IMR-90 (cell line): ENCODE results near the gene KRTAP10-9. TPM values are rescaled to one million over a fixed set of nuclear protein-coding genes. Genes with fewer than 3 reads are reported as not detected.

Experiments used
- ATAC-seq: fragments of 200-7000 bp; cut with Tn5 transposase; 2 replicates; pipeline ENCODE4 v1.9.1; 2020; ENCODE audit warnings: low read depth, mild to moderate bottlenecking, moderate library complexity
- BruUV-seq: library from RNA; stranded (reverse); fragments of 400-500 nt; replicated peaks from 2 replicates; lab custom pipeline; 2021; lab: Mats Ljungman, UMichigan
- CTCF ChIA-PET: fragments of 300-600 bp; formaldehyde crosslinking; extraction: SDS; loops from one replicate; lab custom pipeline; 2021; ENCODE audit warnings: antibody characterized with exemption; lab: Yijun Ruan, JAX
- POLR2A ChIA-PET: fragments of 300-600 bp; sonication (Branson Sonifier 250); formaldehyde crosslinking; loops from one replicate; lab custom pipeline; 2022; ENCODE audit warnings: antibody characterized with exemption; ENCODE audit not compliant: unreplicated experiment; lab: Charles Lee
- DNase-seq: peaks from one replicate; pipeline ENCODE4 v3.0.0; 2013
- H2AFZ ChIP-seq: replicated peaks from 2 replicates; pipeline ENCODE3; 2013; ENCODE audit warnings: low read length, mild to moderate bottlenecking; ENCODE audit not compliant: poor library complexity
- H2AK5ac ChIP-seq: 2 replicates; pipeline ENCODE4 v1.6.1; 2013; ENCODE audit warnings: low read depth, low read length, inconsistent platforms
- H2AK9ac ChIP-seq: replicated peaks from 2 replicates; pipeline ENCODE3; 2013; ENCODE audit warnings: mild to moderate bottlenecking, low read depth, low read length, moderate library complexity; ENCODE audit not compliant: poor library complexity
- H2BK120ac ChIP-seq: 2 replicates; pipeline ENCODE4 v1.6.1; 2013; ENCODE audit warnings: low read depth, low read length, inconsistent platforms
- H2BK15ac ChIP-seq: 3 replicates; pipeline ENCODE4 v1.6.1; 2013; ENCODE audit warnings: low read depth, low read length, inconsistent platforms
- H2BK20ac ChIP-seq: 2 replicates; pipeline ENCODE4 v1.6.1; 2013; ENCODE audit warnings: low read depth, mild to moderate bottlenecking, inconsistent platforms, low read length, moderate library complexity
- H2BK5ac ChIP-seq: 2 replicates; pipeline ENCODE4 v1.6.1; 2013; ENCODE audit warnings: mild to moderate bottlenecking, low read depth, low read length, inconsistent platforms; ENCODE audit not compliant: poor library complexity, severe bottlenecking
- H3K14ac ChIP-seq: replicated peaks from 2 replicates; pipeline ENCODE4 v1.6.1; 2013; ENCODE audit warnings: low read depth, low read length, inconsistent platforms
- H3K18ac ChIP-seq: 2 replicates; pipeline ENCODE4 v1.6.1; 2013; ENCODE audit warnings: low read depth, low read length, control low read depth
- H3K23ac ChIP-seq: 2 replicates; pipeline ENCODE4 v1.6.1; 2013; ENCODE audit warnings: low read depth, low read length, inconsistent platforms
- H3K27ac ChIP-seq: 2 replicates; pipeline ENCODE4 v1.5.1; 2013; ENCODE audit warnings: mild to moderate bottlenecking, control low read depth, low read length; ENCODE audit not compliant: insufficient read depth
- H3K27me3 ChIP-seq: 2 replicates; pipeline ENCODE4 v1.6.1; 2013; ENCODE audit warnings: low read length; ENCODE audit not compliant: control insufficient read depth, insufficient read depth
- H3K36me3 ChIP-seq: 2 replicates; pipeline ENCODE4 v1.6.1; 2013; ENCODE audit warnings: low read length, mixed read lengths; ENCODE audit not compliant: control insufficient read depth, insufficient read depth
- H3K4ac ChIP-seq: 2 replicates; pipeline ENCODE4 v1.6.1; 2013; ENCODE audit warnings: low read depth, low read length, inconsistent platforms
- H3K4me1 ChIP-seq: 2 replicates; pipeline ENCODE4 v1.6.1; 2013; ENCODE audit warnings: low read length, mixed read lengths; ENCODE audit not compliant: control insufficient read depth, insufficient read depth
- H3K4me2 ChIP-seq: 2 replicates; pipeline ENCODE4 v1.6.1; 2013; ENCODE audit warnings: low read depth, mild to moderate bottlenecking, control low read depth, low read length, moderate library complexity
- H3K4me3 ChIP-seq: 2 replicates; pipeline ENCODE4 v1.5.1; 2013; ENCODE audit warnings: low read depth, mild to moderate bottlenecking, control low read depth, low read length, moderate library complexity; ENCODE audit not compliant: insufficient read depth
- H3K56ac ChIP-seq: 2 replicates; pipeline ENCODE4 v1.6.1; 2013; ENCODE audit warnings: low read length, inconsistent platforms; ENCODE audit not compliant: insufficient read depth; ENCODE audit errors: extremely low read depth
- H3K79me1 ChIP-seq, 2 experiments: 2 replicates each; pipeline ENCODE4 v1.6.1; 2013; ENCODE audit warnings: low read length in 2 of 2, inconsistent platforms in 1 of 2, low read depth in 1 of 2
- H3K9ac ChIP-seq: 2 replicates; pipeline ENCODE4 v1.6.1; 2013; ENCODE audit warnings: low read depth, low read length, control low read depth
- H3K9me1 ChIP-seq: 2 replicates; pipeline ENCODE4 v1.6.1; 2013; ENCODE audit warnings: low read length, inconsistent platforms; ENCODE audit not compliant: insufficient read depth
- H3K9me3 ChIP-seq: 2 replicates; pipeline ENCODE4 v1.6.1; 2013; ENCODE audit warnings: low read length; ENCODE audit not compliant: control insufficient read depth, insufficient read depth
- H4K20me1 ChIP-seq: 2 replicates; pipeline ENCODE4 v1.6.1; 2013; ENCODE audit warnings: low read length, inconsistent platforms; ENCODE audit not compliant: insufficient read depth
- H4K5ac ChIP-seq: 2 replicates; pipeline ENCODE4 v1.6.1; 2013; ENCODE audit warnings: mild to moderate bottlenecking, low read depth, low read length, control low read depth
- H4K8ac ChIP-seq, 2 experiments: 2 replicates each; pipeline ENCODE4 v1.6.1; 2013; ENCODE audit warnings: low read depth in 2 of 2, low read length in 2 of 2, control low read depth in 1 of 2, inconsistent platforms in 1 of 2
- H4K91ac ChIP-seq: 2 replicates; pipeline ENCODE4 v1.6.1; 2013; ENCODE audit warnings: low read depth, low read length, inconsistent platforms; ENCODE audit not compliant: insufficient read depth
- BHLHE40 ChIP-seq: fragments of 150-350 bp; IDR thresholded peaks from 2 replicates; pipeline ENCODE4 v1.6.1; 2016; ENCODE audit warnings: mild to moderate bottlenecking, low read depth, low read length
- CEBPB ChIP-seq: IDR thresholded peaks from 2 replicates; pipeline ENCODE4 v1.6.1; 2012; ENCODE audit warnings: low read depth, low read length, improper control_type of control experiment
- CHD1 ChIP-seq: IDR thresholded peaks from 2 replicates; pipeline ENCODE4 v1.6.1; 2012; ENCODE audit warnings: low read depth, low read length, improper control_type of control experiment
- ELK1 ChIP-seq: fragments of 150-350 bp; IDR thresholded peaks from 2 replicates; pipeline ENCODE4 v1.6.1; 2016; ENCODE audit warnings: low read depth, mild to moderate bottlenecking, low read length, moderate library complexity, borderline replicate concordance
- FOS ChIP-seq: fragments of 150-350 bp; IDR thresholded peaks from 2 replicates; pipeline ENCODE4 v1.6.1; 2016; ENCODE audit warnings: low read depth, low read length
- MAFK ChIP-seq: IDR thresholded peaks from 2 replicates; pipeline ENCODE4 v1.6.1; 2012; ENCODE audit warnings: low read depth, low read length, improper control_type of control experiment
- MAZ ChIP-seq: IDR thresholded peaks from 2 replicates; pipeline ENCODE4 v1.6.1; 2012; ENCODE audit warnings: low read depth, mild to moderate bottlenecking, low read length, improper control_type of control experiment, moderate library complexity, borderline replicate concordance
- MXI1 ChIP-seq: IDR thresholded peaks from 2 replicates; pipeline ENCODE4 v1.6.1; 2012; ENCODE audit warnings: low read depth, mild to moderate bottlenecking, low read length, moderate library complexity, borderline replicate concordance
- NFE2L2 ChIP-seq: fragments of 150-350 bp; IDR thresholded peaks from 2 replicates; pipeline ENCODE4 v1.6.1; 2016; ENCODE audit warnings: low read depth, mild to moderate bottlenecking, low read length
- POLR2A ChIP-seq: IDR thresholded peaks from 2 replicates; pipeline ENCODE4 v1.6.1; 2012; ENCODE audit warnings: mild to moderate bottlenecking, low read depth, low read length
- RAD21 ChIP-seq: IDR thresholded peaks from 2 replicates; pipeline ENCODE4 v1.6.1; 2012; ENCODE audit warnings: low read length, improper control_type of control experiment
- RCOR1 ChIP-seq: IDR thresholded peaks from 2 replicates; pipeline ENCODE4 v1.6.1; 2012; ENCODE audit warnings: mild to moderate bottlenecking, low read length, improper control_type of control experiment; ENCODE audit not compliant: insufficient replicate concordance
- RFX5 ChIP-seq: IDR thresholded peaks from 2 replicates; pipeline ENCODE4 v1.8.0; 2012; ENCODE audit warnings: low read depth, mild to moderate bottlenecking, low read length, moderate library complexity
- SMC3 ChIP-seq: fragments of 150-350 bp; IDR thresholded peaks from 2 replicates; pipeline ENCODE4 v1.6.1; 2016; ENCODE audit warnings: low read depth, mild to moderate bottlenecking, antibody characterized with exemption, low read length, moderate library complexity
- USF2 ChIP-seq: fragments of 150-350 bp; IDR thresholded peaks from 2 replicates; pipeline ENCODE4 v1.6.1; 2017; ENCODE audit warnings: mild to moderate bottlenecking, antibody characterized with exemption, low read length, low read depth
- WGBS, 2 experiments: methylation state at CpG; one replicate each; pipeline versions ENCODE4 v1.1.5 to v1.1.7; 2013; ENCODE audit warnings: missing lambda C conversion rate in 2 of 2; ENCODE audit not compliant: insufficient read length in 1 of 2; ENCODE audit errors: extremely low coverage in 2 of 2; 5-methylcytosine and 5-hydroxymethylcytosine counted together
- dilution Hi-C: fragments of 300-500 bp; cut with HindIII; formaldehyde crosslinking; loops from one replicate; pipeline ENCODE4 v1.14.3; 2018; ENCODE audit warnings: low sequenced_read_pairs; ENCODE audit not compliant: unreplicated experiment
- in situ Hi-C: fragments of 300-500 bp; cut with MboI; formaldehyde crosslinking; loops from 3 replicates; pipeline ENCODE4 v1.14.3; 2019; ENCODE audit warnings: low sequenced_read_pairs, inconsistent platforms, mixed read lengths
- intact Hi-C: fragments of 100-400 bp; cut with micrococcal nuclease; formaldehyde crosslinking; loops from 2 replicates; pipeline ENCODE4 v1.10.0; 2022
- polyA plus RNA-seq, 3 experiments: library from polyadenylated mRNA; depleted of rRNA; stranded (reverse); fragments of >200 nt; gene quantifications; 2 replicates each; pipeline ENCODE4 v1.2.3, GENCODE V29; 2012; ENCODE audit warnings: low replicate concordance in 1 of 3
- total RNA-seq: library from RNA; depleted of rRNA; stranded (reverse); fragments of >200 nt; gene quantifications from 2 replicates; pipeline ENCODE4 v1.2.3, GENCODE V29; 2012
- TF ChIP-seq, protein P1 (sequence below): conservative IDR thresholded peaks from 2 replicates; pipeline ENCODE4 v1.5.1; 2012; ENCODE audit warnings: mild to moderate bottlenecking, low read depth, low read length, improper control_type of control experiment

KRTAP10-9 gene
- total and polyA plus RNA-seq, 2 of the 4 experiments (the other 2 are of a cell fraction) = not detected

DNA sequence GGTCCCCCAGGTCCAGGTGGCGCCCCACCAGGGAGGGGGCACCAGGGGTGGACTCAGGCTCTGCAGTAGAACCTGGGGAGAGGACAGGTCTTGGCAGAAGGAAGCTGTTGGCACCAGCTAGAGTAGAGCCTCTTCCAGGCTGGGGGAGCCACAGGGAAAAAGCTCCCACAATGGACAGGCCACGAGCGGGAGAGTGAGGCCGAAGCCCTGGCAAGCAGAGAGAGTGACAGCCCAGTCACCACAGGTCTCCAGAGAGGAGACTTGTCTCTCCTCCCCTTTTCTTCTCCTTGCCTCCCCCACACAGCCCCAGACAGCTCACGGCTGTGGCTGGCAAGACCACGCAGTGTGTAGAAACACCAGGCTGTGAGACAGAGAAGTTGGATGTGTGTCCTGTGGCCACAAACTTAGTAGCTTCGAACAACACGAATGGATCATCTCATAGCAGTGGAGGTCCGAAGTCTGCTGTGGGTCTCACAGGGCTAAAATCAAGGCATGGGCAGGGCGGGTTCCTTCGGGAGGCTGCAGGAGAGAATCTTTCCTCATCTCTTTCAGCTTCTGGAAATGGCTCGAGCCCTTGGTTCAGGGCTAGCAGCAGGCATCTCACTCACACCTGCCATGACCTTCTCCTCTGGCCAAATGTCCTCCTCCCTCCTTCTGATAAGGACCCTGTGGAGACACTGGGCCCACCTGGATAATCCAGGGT lies 24.2 kb downstream of the KRTAP10-9 start:
- ChIA-PET CTCF (no interaction called here), POLR2A (no interaction called here)
- Histone ChIP-seq H3K4me3 (no peak overlapping the region), H3K27me3 (no peaks in the 10 kb centered on the region; the same call in 1 of the 2 replicates), H2AK9ac (no peak overlapping the region), H3K4me1 (no peaks in the 10 kb centered on the region), H3K56ac (no peak overlapping the region), H2BK5ac (no peak overlapping the region), H4K5ac (no peak overlapping the region), H3K9me1 (no peaks in the 10 kb centered on the region), H3K36me3 (no peaks in the 10 kb centered on the region), H4K20me1 (no peaks in the 10 kb centered on the region), H2BK120ac (no peak overlapping the region), H2AFZ (no peak overlapping the region), H2BK15ac (no peak overlapping the region), H3K4ac (no peak overlapping the region), H4K91ac (no peak overlapping the region), H3K79me1 (no peaks in the 10 kb centered on the region), H3K9ac (no peak overlapping the region), H3K14ac (no peak overlapping the region), H3K23ac (no peak overlapping the region), H4K8ac (no peak overlapping the region), H3K9me3 (peaks cover 2% of the 10 kb centered on the region), H2AK5ac (no peak overlapping the region), H3K18ac (no peak overlapping the region), H3K4me2 (no peak overlapping the region), H2BK20ac (no peak overlapping the region), H3K27ac (no peak overlapping the region)
- 59% methylated on average over 4 of the region's 12 CpGs; no CpG with 5 or more reads in 1 of the 2 experiments for WGBS, 2 experiments
- BruUV-seq = no TSS peak
- ATAC-seq (no peak), DNase-seq (no peak)
- intact Hi-C loops = loop anchor here (10.0 kb wide), 1 partner anchor 64 kb away; the partner anchor contains the start of gene TSPEAR
- dilution Hi-C loops = no loop called here
- in situ Hi-C loops = no loop called here
- TF ChIP-seq RAD21 = no peak
- TF ChIP-seq USF2 = no peak
- TF ChIP-seq CEBPB = no peak
- TF ChIP-seq SMC3 = no peak
- TF ChIP-seq BHLHE40 = no peak
- TF ChIP-seq ELK1 = no peak
- no peak for TF ChIP-seq MXI1
- TF ChIP-seq MAFK = no peak
- TF ChIP-seq CHD1 = no peak
- no peak for TF ChIP-seq MAZ
- TF ChIP-seq, protein P1, sequence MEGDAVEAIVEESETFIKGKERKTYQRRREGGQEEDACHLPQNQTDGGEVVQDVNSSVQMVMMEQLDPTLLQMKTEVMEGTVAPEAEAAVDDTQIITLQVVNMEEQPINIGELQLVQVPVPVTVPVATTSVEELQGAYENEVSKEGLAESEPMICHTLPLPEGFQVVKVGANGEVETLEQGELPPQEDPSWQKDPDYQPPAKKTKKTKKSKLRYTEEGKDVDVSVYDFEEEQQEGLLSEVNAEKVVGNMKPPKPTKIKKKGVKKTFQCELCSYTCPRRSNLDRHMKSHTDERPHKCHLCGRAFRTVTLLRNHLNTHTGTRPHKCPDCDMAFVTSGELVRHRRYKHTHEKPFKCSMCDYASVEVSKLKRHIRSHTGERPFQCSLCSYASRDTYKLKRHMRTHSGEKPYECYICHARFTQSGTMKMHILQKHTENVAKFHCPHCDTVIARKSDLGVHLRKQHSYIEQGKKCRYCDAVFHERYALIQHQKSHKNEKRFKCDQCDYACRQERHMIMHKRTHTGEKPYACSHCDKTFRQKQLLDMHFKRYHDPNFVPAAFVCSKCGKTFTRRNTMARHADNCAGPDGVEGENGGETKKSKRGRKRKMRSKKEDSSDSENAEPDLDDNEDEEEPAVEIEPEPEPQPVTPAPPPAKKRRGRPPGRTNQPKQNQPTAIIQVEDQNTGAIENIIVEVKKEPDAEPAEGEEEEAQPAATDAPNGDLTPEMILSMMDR = no peak
- TF ChIP-seq FOS = no peak
- TF ChIP-seq RCOR1 = no peak
- TF ChIP-seq RFX5 = no peak
- no peak for TF ChIP-seq POLR2A
- TF ChIP-seq NFE2L2 = no peak
